HuH-7.5 (cell line): ENCODE measurements around the gene MORC4.

Experiments used
- DNase-seq: peaks from one replicate; pipeline ENCODE4 v3.0.0; 2011; ENCODE audit warnings: low spot score

The MORC4 gene

DNA sequence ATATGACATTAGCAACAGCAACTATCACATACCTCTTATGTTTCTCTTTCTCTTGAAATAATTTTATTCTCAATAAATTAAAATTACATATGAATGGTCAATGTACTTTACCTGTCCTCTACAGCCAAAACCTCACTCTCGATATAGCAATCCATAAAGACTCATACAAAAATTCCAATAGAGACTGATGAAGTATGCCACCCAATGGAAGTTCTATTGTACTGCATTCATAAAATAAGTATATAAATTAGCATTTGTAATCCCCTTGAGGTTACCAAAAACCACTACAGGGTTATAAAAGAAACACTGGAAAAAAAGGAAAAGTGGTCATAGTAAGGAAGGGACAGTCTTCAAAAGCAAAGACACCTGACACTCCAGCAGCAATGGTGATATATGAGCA is 47.0 kb downstream of the MORC4 start:
- DNase-seq, result no peak

DNA sequence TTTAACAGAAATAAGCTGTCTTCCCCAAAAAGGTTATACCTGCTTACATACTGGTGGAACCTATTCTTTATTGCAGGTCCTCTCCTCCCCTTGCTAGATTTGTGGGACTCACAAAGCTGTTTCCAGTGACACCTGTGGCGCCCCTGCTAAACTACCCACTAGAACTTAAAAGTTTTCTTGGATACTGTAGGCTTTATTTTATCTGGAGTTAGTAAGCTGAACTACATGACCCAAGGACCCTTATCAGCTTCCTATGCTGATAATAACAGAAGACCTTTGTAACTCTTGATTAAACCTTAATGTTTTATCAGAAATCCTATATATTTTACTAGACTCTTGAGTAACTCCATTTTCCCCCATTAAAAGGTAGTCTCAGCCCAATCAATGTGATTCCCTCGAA is 47.5 kb downstream of the MORC4 start:
- no peak for DNase-seq

- no peak for DNase-seq
Measured at GRCh38 chrX:106952089-106952488, 47.9 kb downstream of the MORC4 start.

- no peak for DNase-seq
Measured at GRCh38 chrX:106951230-106951629, 48.8 kb downstream of the MORC4 start.

DNA sequence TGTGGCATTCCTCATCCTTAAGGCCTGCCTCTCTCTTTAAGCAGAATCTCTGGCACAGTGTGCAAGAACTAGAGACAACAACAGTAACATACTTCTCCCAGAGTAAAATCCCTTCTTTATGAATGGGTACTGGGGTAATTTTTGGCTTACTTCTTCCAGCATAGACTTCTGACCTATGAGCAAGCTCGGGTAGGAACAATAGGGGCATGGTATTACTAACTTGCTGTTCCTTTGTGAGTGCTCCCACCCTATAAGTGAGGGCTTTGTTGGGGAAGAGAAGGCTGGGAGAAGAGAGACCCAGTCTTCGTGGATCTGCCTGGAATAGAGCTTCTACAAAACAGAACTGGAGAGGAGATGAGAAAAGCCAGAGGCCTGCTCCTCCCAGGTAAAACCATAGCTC is 49.6 kb downstream of the MORC4 start:
- no peak for DNase-seq

GRCh38 chrX:106949366-106949765 is 50.6 kb downstream of the MORC4 start:
- no peak for DNase-seq

- no peak for DNase-seq
Measured at GRCh38 chrX:106948641-106949040, 51.4 kb downstream of the MORC4 start.

GRCh38 chrX:106946464-106946863 is 53.5 kb downstream of the MORC4 start:
- no peak for DNase-seq

DNA sequence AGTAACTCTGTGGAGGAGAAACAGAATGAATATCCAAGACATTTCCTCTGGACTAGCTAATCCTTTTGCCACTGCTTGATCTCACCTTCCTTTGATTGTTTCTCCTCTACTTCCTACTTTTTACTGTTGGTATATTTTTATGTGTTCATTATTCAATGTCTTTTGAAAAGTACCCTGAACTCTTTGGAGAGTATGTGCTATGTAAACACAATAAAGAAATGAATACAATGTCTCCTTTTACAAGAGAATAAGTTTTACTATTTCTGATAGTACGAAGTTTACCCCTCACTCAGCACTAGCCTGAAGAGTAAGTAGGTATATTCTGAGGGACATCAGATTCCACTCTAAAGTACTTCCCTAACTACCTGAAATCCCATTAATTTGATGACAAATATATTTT is 59.9 kb downstream of the MORC4 start:
- DNase-seq, result no peak

GRCh38 chrX:106939566-106939965 is 60.4 kb downstream of the MORC4 start:
- DNase-seq, result no peak

DNA sequence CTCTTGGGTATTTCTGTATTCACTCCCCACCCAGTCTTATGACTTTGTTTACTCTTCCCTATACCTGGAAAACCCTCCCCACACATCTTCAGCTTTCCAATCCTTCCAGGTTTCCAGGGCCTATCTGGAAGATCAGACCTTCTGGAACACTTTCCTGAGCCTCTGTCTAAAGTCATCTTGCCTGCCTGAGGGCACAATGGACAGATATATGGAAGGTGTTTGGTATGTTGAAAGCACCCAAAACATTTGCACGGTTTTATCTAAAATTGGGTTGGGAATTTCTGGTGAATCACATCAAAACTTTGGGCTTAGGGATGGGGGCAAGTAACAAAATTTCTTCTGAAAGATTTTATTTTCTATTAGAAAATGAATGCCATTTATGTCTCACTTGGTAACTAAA is 63.8 kb downstream of the MORC4 start:
- no peak for DNase-seq

DNA sequence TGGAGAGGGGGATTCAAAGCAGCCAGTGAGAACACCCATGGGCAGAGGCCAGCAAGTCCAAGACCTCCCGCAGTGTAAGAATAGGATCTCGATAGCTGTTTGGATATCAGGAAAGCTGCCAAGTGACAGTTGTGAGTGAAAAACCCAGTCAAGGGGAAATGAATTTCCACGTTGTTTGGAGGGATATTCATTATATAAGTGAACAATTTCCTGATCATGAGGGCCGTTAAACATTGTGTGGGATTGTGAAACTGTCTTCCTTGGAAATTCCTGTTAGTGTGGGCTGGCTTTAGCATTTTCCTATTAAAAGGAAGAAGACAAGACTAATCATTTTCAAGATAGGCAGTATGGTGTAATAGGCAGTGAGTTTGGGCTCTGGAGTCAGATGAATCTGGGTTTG is 64.8 kb downstream of the MORC4 start:
- no peak for DNase-seq

GRCh38 chrX:106933538-106933961 is 66.5 kb downstream of the MORC4 start:
- DNase-seq, result no peak

- no peak for DNase-seq
Measured at GRCh38 chrX:106932960-106933537, 67.0 kb downstream of the MORC4 start.

- DNase-seq, result no peak
Measured at GRCh38 chrX:106932492-106932923, 67.5 kb downstream of the MORC4 start.

DNA sequence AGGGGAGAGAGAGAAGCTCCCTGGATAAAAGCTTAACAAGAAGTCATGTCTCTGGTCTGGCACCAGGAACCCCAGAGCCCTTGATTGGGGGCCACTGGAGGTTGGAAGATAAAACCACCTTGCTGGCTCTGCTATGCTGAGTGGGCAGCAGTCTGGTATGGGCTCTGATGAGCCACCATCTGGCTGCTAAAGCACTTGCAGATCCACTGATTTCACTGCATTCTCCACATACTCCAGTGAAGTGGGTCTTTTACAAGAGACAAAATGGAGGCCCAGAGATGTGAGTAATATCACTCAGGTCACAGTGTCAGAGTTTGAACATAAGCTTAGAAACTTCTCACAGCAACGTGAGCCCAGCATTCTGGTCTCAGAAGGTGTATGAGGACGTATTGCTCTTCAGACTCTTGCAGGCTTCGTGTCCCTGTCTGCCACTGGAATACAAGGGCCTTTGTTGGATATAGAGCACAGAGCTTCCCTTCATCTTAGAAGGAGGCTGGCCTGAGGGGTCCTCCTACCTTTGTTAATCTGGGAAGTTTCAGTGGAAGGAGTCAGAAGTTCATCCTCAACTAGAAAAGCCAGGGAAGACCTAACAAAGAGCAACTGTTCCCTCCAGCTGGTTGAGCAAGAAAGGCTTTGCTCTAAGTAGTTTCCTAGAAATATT is 68.1 kb downstream of the MORC4 start:
- DNase-seq, result no peak

DNA sequence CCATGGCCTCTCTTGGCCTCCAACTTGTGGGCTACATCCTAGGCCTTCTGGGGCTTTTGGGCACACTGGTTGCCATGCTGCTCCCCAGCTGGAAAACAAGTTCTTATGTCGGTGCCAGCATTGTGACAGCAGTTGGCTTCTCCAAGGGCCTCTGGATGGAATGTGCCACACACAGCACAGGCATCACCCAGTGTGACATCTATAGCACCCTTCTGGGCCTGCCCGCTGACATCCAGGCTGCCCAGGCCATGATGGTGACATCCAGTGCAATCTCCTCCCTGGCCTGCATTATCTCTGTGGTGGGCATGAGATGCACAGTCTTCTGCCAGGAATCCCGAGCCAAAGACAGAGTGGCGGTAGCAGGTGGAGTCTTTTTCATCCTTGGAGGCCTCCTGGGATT is 71.8 kb downstream of the MORC4 start:
- DNase-seq, result no peak

GRCh38 chrX:106927700-106928099 is 72.3 kb downstream of the MORC4 start:
- no peak for DNase-seq

DNA sequence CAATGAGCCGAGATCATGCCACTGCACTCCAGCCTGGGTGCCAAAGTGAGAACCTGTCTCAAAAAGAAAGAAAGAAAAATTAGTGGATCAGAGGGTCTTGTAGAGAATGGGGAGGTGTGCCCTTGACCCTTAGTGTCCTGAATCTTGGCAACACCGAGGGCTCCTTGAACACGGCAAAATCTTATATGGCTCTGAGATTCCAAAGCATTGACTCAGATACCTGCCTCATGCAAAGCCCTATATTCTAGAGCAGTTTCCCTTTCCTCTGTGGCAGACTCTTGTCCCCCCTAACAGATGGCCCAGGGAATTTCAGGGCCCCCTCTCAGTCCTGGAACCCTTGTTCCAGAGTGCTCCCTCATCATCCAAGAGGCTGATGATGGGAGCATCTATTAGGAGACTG is 73.0 kb downstream of the MORC4 start:
- no peak for DNase-seq

- DNase-seq, result no peak
Measured at GRCh38 chrX:106921637-106922036, 78.4 kb downstream of the MORC4 start.

GRCh38 chrX:106919932-106920452 is 80.0 kb downstream of the MORC4 start, which contains the start of gene CLDN2:
Gene CLDN2, plus strand, starts transcription at chrX:106920402. Its CDS starts 7,827 bp downstream, at chrX:106928229.
- no peak for DNase-seq

DNA sequence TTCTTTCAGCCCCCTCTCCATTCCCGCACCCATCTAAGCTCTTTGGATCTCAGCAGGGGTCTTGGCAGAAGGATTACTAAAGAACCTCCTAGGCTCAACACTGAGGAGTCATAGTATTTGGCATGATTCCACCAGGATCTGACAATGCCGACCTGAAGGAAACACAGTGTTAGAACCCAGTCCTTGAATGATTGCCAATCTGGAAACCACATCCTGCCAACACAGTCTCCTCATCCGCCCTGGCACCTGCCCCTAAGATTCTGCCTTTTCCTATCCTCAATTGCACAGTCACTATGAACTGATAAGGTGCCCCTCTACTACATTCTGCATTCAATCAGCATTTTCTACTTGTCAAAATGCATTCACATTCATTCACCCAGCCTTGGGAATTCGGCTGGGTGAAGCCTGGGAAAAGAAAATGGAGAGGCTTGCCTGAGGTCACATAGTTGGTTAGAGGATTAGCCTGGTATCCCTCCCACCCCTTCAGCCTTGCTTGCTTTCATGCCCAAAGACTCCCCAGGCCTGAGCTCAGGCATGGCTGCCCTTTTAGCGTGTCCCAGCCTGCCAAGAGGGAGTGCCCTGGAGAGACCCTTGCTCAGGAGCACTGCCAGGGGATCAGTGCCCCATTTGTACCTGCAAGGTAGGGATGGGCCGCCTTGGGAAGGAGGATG is 82.0 kb downstream of the MORC4 start:
- DNase-seq, result no peak

DNA sequence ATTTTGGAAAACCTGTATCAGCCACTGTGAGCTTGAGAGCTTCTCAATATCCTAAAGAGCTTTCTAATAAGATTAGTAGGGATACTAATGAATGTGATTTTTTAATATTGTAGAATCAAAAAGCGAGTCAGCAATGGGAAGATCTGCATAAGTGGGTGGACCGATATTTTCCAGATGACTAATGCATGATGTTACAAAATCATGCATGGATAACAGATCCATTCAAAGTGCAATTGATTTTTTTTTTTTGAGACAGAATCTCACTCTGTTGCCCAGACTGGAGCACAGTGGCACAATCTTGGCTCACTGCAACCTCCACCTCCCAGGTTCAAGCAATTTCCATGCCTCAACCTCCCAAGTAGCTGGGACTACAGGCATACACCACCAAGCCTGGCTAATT is 87.1 kb downstream of the MORC4 start:
- DNase-seq, result no peak
